ENCODE data around the gene NUCB1.
"Not testable (repeated sequence)": the region's sequence is repeated elsewhere in the genome, so short reads cannot be mapped to it uniquely, and the experiment has no call there.

NUCB1 gene

DNA sequence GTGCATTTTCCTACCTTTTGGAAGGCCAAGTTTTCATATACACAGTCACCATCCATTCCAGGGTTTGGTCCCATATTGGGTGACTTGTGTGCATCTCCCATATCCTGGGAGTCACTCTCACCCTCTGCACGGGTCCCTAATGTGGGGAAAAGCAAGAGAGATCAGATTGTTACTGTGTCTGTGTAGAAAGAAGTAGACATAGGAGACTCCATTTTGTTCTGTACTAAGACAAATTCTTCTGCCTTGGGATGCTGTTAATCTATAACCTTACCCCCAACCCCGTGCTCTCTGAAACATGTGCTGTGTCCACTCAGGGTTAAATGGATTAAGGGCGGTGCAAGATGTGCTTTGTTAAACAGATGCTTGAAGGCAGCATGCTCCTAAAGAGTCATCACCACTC is 10.6 kb upstream of the NUCB1 start:
- not testable (repeated sequence) for H3K14ac ChIP-seq (ENCODE audit: low read length); H2AFZ ChIP-seq (ENCODE audit: insufficient read depth, low read length, poor library complexity); H3K79me1 ChIP-seq (ENCODE audit: low read length); H4K12ac ChIP-seq (ENCODE audit: low read depth, low read length); H3K9me3 ChIP-seq (ENCODE audit: insufficient read depth, low read depth, low read length); H3K4me2 ChIP-seq (ENCODE audit: low read length); H3K36me3 ChIP-seq (ENCODE audit: control insufficient read depth in 1 of 2, insufficient read depth in 2 of 2, low read length in 2 of 2); DNase-seq; H3K79me2 ChIP-seq (ENCODE audit: control insufficient read depth, insufficient read depth, low read length, poor library complexity); H3K23ac ChIP-seq (ENCODE audit: low read length); H2BK5ac ChIP-seq (ENCODE audit: low read depth, low read length, poor library complexity); H3K27me3 ChIP-seq (ENCODE audit: insufficient read depth, low read length); H3K9ac ChIP-seq (ENCODE audit: low read length); H2BK12ac ChIP-seq (ENCODE audit: low read length); H3K4ac ChIP-seq (ENCODE audit: low read depth, low read length); H3K27ac ChIP-seq (ENCODE audit: low read depth, low read length); H3K18ac ChIP-seq (ENCODE audit: low read length); H2BK120ac ChIP-seq (ENCODE audit: insufficient read depth, low read length, poor library complexity); H3K4me3 ChIP-seq (ENCODE audit: low read depth, low read length); H4K8ac ChIP-seq (ENCODE audit: low read depth, low read length); H4K91ac ChIP-seq (ENCODE audit: low read depth, low read length); H3K4me1 ChIP-seq (ENCODE audit: control insufficient read depth in 1 of 2, insufficient read depth in 2 of 2, low read length in 2 of 2); H2AK5ac ChIP-seq (ENCODE audit: low read length)
- no CpG with 5 or more reads among the region's 3 CpGs for whole genome bisulfite sequencing (ENCODE audit: extremely low coverage, insufficient coverage, insufficient read length)

DNA sequence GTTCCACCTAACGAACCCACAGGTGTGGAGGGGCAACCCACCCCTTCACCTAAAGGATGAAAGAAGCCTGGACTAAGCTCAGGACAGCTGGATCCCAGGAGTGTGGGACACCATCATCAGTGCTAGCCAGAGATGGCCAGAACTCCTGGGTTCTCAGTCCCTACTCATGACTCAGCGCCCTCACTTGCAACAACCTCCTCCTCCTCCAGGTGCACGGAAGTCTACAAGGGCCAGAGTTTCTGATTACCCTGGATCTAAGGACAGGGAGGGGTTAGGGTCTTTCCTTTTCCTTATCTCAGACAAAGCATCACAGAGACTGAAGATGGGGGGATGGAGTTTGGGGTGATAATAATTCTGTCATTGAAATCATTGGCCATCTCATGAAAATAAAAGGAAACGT is 9.6 kb upstream of the NUCB1 start:
- no peaks in the 10 kb centered on the region for H3K27me3 ChIP-seq (ENCODE audit: insufficient read depth, low read length)
- no peak overlapping the region for H3K14ac ChIP-seq (ENCODE audit: low read length)
- H3K4me2 ChIP-seq (ENCODE audit: low read length): no peak overlapping the region
- H2AK5ac ChIP-seq (ENCODE audit: low read length): no peak overlapping the region
- no peak overlapping the region for H2BK12ac ChIP-seq (ENCODE audit: low read length)
- no peak overlapping the region for H2AFZ ChIP-seq (ENCODE audit: insufficient read depth, low read length, poor library complexity)
- H3K79me1 ChIP-seq (ENCODE audit: low read length): no peaks in the 10 kb centered on the region
- no peak overlapping the region for H3K27ac ChIP-seq (ENCODE audit: low read depth, low read length)
- no peak overlapping the region for H4K91ac ChIP-seq (ENCODE audit: low read depth, low read length)
- no peaks in the 10 kb centered on the region for H3K36me3 ChIP-seq (ENCODE audit: control insufficient read depth in 1 of 2, insufficient read depth in 2 of 2, low read length in 2 of 2)
- H3K4me3 ChIP-seq (ENCODE audit: low read depth, low read length): no peak overlapping the region
- no peak overlapping the region for H4K8ac ChIP-seq (ENCODE audit: low read depth, low read length)
- H3K18ac ChIP-seq (ENCODE audit: low read length): no peak overlapping the region
- H2BK5ac ChIP-seq (ENCODE audit: low read depth, low read length, poor library complexity): no peak overlapping the region
- DNase-seq: no peak
- no peak overlapping the region for H4K12ac ChIP-seq (ENCODE audit: low read depth, low read length)
- WGBS (ENCODE audit: extremely low coverage, insufficient coverage, insufficient read length): no CpG with 5 or more reads among the region's 4 CpGs
- H3K4ac ChIP-seq (ENCODE audit: low read depth, low read length): no peak overlapping the region
- H2BK120ac ChIP-seq (ENCODE audit: insufficient read depth, low read length, poor library complexity): no peak overlapping the region
- H3K79me2 ChIP-seq (ENCODE audit: control insufficient read depth, insufficient read depth, low read length, poor library complexity): no peaks in the 10 kb centered on the region
- H3K23ac ChIP-seq (ENCODE audit: low read length): no peak overlapping the region
- H3K9ac ChIP-seq (ENCODE audit: low read length): no peak overlapping the region
- H3K4me1 ChIP-seq (ENCODE audit: control insufficient read depth in 1 of 2, insufficient read depth in 2 of 2, low read length in 2 of 2): no peaks in the 10 kb centered on the region
- H3K9me3 ChIP-seq (ENCODE audit: insufficient read depth, low read depth, low read length): no peaks in the 10 kb centered on the region

DNA sequence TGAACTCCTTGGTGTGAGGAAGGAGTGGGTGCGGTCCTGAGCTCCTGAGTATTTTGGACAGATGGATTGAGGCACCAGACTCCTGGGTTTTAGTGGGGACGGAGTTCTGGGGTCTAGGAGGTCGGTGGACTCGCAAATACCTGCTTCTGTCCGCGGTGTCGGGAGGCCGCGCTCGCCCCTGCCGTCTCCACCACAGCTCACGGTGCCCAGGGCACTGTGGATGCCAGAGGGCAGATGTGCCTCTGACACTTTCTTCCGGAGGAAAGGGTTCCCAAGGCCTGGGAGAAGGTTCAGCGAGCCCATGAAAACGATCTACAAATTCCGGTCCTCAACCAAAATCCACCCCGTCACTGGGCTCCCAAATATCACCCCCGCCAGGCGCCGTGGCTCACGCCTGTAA is 4.9 kb upstream of the NUCB1 start:
- Histone ChIP-seq H3K4me2 (ENCODE audit: low read length) (no peak overlapping the region), H3K18ac (ENCODE audit: low read length) (no peak overlapping the region), H4K12ac (ENCODE audit: low read depth, low read length) (no peak overlapping the region), H2AFZ (ENCODE audit: insufficient read depth, low read length, poor library complexity) (no peak overlapping the region), H3K9ac (ENCODE audit: low read length) (no peak overlapping the region), H2BK120ac (ENCODE audit: insufficient read depth, low read length, poor library complexity) (no peak overlapping the region), H3K23ac (ENCODE audit: low read length) (no peak overlapping the region), H3K36me3 (ENCODE audit: control insufficient read depth in 1 of 2, insufficient read depth in 2 of 2, low read length in 2 of 2) (no peaks in the 10 kb centered on the region), H4K91ac (ENCODE audit: low read depth, low read length) (no peak overlapping the region), H2BK5ac (ENCODE audit: low read depth, low read length, poor library complexity) (no peak overlapping the region), H3K4me1 (ENCODE audit: control insufficient read depth in 1 of 2, insufficient read depth in 2 of 2, low read length in 2 of 2) (peaks cover 2 to 3% of the 10 kb centered on the region in 2 experiments), H3K79me1 (ENCODE audit: low read length) (peaks cover 2% of the 10 kb centered on the region), H3K27ac (ENCODE audit: low read depth, low read length) (no peak overlapping the region), H3K79me2 (ENCODE audit: control insufficient read depth, insufficient read depth, low read length, poor library complexity) (peaks cover under 1% of the 10 kb centered on the region), H2AK5ac (ENCODE audit: low read length) (no peak overlapping the region), H3K4ac (ENCODE audit: low read depth, low read length) (no peak overlapping the region), H4K8ac (ENCODE audit: low read depth, low read length) (no peak overlapping the region), H3K4me3 (ENCODE audit: low read depth, low read length) (no peak overlapping the region), H3K14ac (ENCODE audit: low read length) (no peak overlapping the region), H2BK12ac (ENCODE audit: low read length) (no peak overlapping the region), H3K9me3 (ENCODE audit: insufficient read depth, low read depth, low read length) (no peaks in the 10 kb centered on the region), H3K27me3 (ENCODE audit: insufficient read depth, low read length) (no peaks in the 10 kb centered on the region)
- WGBS (ENCODE audit: extremely low coverage, insufficient coverage, insufficient read length): no CpG with 5 or more reads among the region's 21 CpGs
- DNase-seq: no peak

DNA sequence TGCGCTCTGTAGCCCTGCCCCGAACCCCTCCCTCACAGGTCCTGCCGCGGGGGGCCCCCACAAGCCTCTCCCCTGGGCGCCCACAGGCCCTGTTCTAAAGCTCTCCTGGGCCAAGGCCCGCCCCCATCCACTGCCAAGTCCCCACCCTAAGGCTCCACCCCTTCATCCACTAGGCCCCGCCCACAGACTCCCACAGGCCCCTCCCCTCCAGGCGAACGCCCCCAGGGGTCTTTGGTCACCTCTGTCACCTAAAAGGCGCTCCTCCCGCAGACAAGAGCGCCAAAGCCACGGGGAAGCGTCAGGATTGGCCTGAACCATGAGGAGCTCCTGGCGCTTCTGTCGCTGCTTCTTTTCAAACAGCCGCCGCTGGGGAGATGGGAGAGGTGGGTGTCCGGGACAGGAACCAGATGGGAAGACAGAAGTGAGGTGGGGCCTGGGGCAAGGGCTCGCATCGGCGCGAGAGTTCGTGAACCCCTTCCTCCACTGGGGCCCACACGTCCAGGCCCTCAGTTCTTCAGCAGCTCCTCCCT is 3.9 kb upstream of the NUCB1 start:
- Histone ChIP-seq H2BK12ac (ENCODE audit: low read length) (no peak overlapping the region), H3K79me2 (ENCODE audit: control insufficient read depth, insufficient read depth, low read length, poor library complexity) (peaks cover 4% of the 10 kb centered on the region), H2AK5ac (ENCODE audit: low read length) (no peak overlapping the region), H3K27ac (ENCODE audit: low read depth, low read length) (no peak overlapping the region), H4K12ac (ENCODE audit: low read depth, low read length) (no peak overlapping the region), H2AFZ (ENCODE audit: insufficient read depth, low read length, poor library complexity) (no peak overlapping the region), H3K23ac (ENCODE audit: low read length) (no peak overlapping the region), H3K4me1 (ENCODE audit: control insufficient read depth in 1 of 2, insufficient read depth in 2 of 2, low read length in 2 of 2) (peaks cover 8% of the 10 kb centered on the region in 2 experiments), H3K27me3 (ENCODE audit: insufficient read depth, low read length) (no peaks in the 10 kb centered on the region), H3K79me1 (ENCODE audit: low read length) (peaks cover 6% of the 10 kb centered on the region), H3K4me3 (ENCODE audit: low read depth, low read length) (no peak overlapping the region), H2BK5ac (ENCODE audit: low read depth, low read length, poor library complexity) (no peak overlapping the region), H4K8ac (ENCODE audit: low read depth, low read length) (no peak overlapping the region), H2BK120ac (ENCODE audit: insufficient read depth, low read length, poor library complexity) (no peak overlapping the region), H4K91ac (ENCODE audit: low read depth, low read length) (no peak overlapping the region), H3K9me3 (ENCODE audit: insufficient read depth, low read depth, low read length) (no peaks in the 10 kb centered on the region), H3K36me3 (ENCODE audit: control insufficient read depth in 1 of 2, insufficient read depth in 2 of 2, low read length in 2 of 2) (no peaks in the 10 kb centered on the region), H3K4ac (ENCODE audit: low read depth, low read length) (no peak overlapping the region), H3K4me2 (ENCODE audit: low read length) (no peak overlapping the region), H3K9ac (ENCODE audit: low read length) (no peak overlapping the region), H3K18ac (ENCODE audit: low read length) (no peak overlapping the region), H3K14ac (ENCODE audit: low read length) (no peak overlapping the region)
- WGBS (ENCODE audit: extremely low coverage, insufficient coverage, insufficient read length): no CpG with 5 or more reads among the region's 25 CpGs
- DNase-seq: no peak

All from trophoblast cell (in vitro differentiated cells and primary cell).